ENCODE measurements around the gene PLOD1. TPM values are rescaled to one million over a fixed set of nuclear protein-coding genes. Genes with fewer than 3 reads are reported as not detected.
A peak's percentile ranks its signal among the peaks of the same experiment; 100 is the strongest.

The PLOD1 gene
- total and polyA plus RNA-seq, 2 of the 13 experiments (the other 11 are each of a cell fraction or from before 2014, with no cell fraction given): 70.1 to 318 TPM

- TF ChIP-seq ZNF18 (CRISPR knock-in tag; IDR thresholded peaks at IDR 0.05; ENCODE audit: insufficient replicate concordance): peak; percentile 75
- peak; percentile 84 for TF ChIP-seq ZNF335 (CRISPR knock-in tag; IDR thresholded peaks at IDR 0.05)
- TF ChIP-seq ZNF451 (CRISPR knock-in tag; IDR thresholded peaks at IDR 0.05): no peak
- TF ChIP-seq ZBTB33 (CRISPR knock-in tag; IDR thresholded peaks at IDR 0.05): no peak
- TF ChIP-seq NONO (IDR thresholded peaks at IDR 0.05): no peak
- peak; percentile 88 for TF ChIP-seq NONO (CRISPR knock-in tag; conservative IDR thresholded peaks at IDR 0.05)
- TF ChIP-seq ZNF777 (CRISPR knock-in tag; IDR thresholded peaks at IDR 0.05): peak; percentile 24; the same call in 1 of the 2 replicates
- TF ChIP-seq ZFP36L2 (CRISPR knock-in tag; IDR thresholded peaks at IDR 0.05): no peak; the same call in 1 of the 2 replicates
- TF ChIP-seq ATF1 (CRISPR knock-in tag; IDR thresholded peaks at IDR 0.05): peak; percentile 82
- TF ChIP-seq ZNF292 (CRISPR knock-in tag; IDR thresholded peaks at IDR 0.05; ENCODE audit: borderline replicate concordance, low read depth): no peak
- TF ChIP-seq POLR2AphosphoS5 (IDR thresholded peaks at IDR 0.05; ENCODE audit: low read depth, low read length): peak; percentile 100
- TF ChIP-seq ZFY (CRISPR knock-in tag; IDR thresholded peaks at IDR 0.05): no peak; the same call in 1 of the 2 replicates
- no peak for TF ChIP-seq HNF4G (IDR thresholded peaks at IDR 0.05; ENCODE audit: borderline replicate concordance, low read depth, low read length)
- TF ChIP-seq HNF4G (CRISPR knock-in tag; IDR thresholded peaks at IDR 0.05; ENCODE audit: borderline replicate concordance, low read depth): no peak
- TF ChIP-seq ASH2L (IDR thresholded peaks at IDR 0.05; ENCODE audit: insufficient read length, low read depth, low read length): peak; percentile 32
- TF ChIP-seq SMAD9 (CRISPR knock-in tag; IDR thresholded peaks at IDR 0.05): no peak
- TF ChIP-seq CENPT (CRISPR knock-in tag; IDR thresholded peaks at IDR 0.05; ENCODE audit: low read depth): no peak
- peak; percentile 74; the same call in 1 of the 2 replicates for TF ChIP-seq HOXA5 (CRISPR knock-in tag; IDR thresholded peaks at IDR 0.05)
- no peak for TF ChIP-seq SRSF1 (optimal IDR thresholded peaks at IDR 0.05; ENCODE audit: low read depth, low read length)
- TF ChIP-seq ZIK1 (CRISPR knock-in tag; IDR thresholded peaks at IDR 0.05; ENCODE audit: borderline replicate concordance, low read depth): no peak
- peak; percentile 70; the same call in 1 of the 2 replicates for TF ChIP-seq ZFP37 (CRISPR knock-in tag; IDR thresholded peaks at IDR 0.05; ENCODE audit: borderline replicate concordance)
- peak; percentile 65 for TF ChIP-seq SATB2 (CRISPR knock-in tag; IDR thresholded peaks at IDR 0.05)
- TF ChIP-seq, protein P1, sequence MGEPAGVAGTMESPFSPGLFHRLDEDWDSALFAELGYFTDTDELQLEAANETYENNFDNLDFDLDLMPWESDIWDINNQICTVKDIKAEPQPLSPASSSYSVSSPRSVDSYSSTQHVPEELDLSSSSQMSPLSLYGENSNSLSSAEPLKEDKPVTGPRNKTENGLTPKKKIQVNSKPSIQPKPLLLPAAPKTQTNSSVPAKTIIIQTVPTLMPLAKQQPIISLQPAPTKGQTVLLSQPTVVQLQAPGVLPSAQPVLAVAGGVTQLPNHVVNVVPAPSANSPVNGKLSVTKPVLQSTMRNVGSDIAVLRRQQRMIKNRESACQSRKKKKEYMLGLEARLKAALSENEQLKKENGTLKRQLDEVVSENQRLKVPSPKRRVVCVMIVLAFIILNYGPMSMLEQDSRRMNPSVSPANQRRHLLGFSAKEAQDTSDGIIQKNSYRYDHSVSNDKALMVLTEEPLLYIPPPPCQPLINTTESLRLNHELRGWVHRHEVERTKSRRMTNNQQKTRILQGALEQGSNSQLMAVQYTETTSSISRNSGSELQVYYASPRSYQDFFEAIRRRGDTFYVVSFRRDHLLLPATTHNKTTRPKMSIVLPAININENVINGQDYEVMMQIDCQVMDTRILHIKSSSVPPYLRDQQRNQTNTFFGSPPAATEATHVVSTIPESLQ (CRISPR knock-in tag; conservative IDR thresholded peaks at IDR 0.05): no peak
- TF ChIP-seq ZBTB49 (CRISPR knock-in tag; IDR thresholded peaks at IDR 0.05; ENCODE audit: borderline replicate concordance): peak; percentile 66; the same call in 1 of the 2 replicates
These were observed 26.3 kb upstream of the PLOD1 start (continued) for GRCh38 chr1:11908095-11908675.
